Osteoblast (primary cell): ENCODE results near the gene CCDC81. TPM values are rescaled to one million over a fixed set of nuclear protein-coding genes. Genes with fewer than 3 reads are reported as not detected.

Experiments used
- DNase-seq: peaks from one replicate; pipeline ENCODE4 v3.0.0; 2011; ENCODE audit warnings: low spot score, mixed read lengths; ENCODE audit not compliant: insufficient read length; ENCODE audit errors: missing footprints
- H2AFZ ChIP-seq: 2 replicates; pipeline ENCODE4 v1.6.0; 2011; ENCODE audit warnings: mild to moderate bottlenecking, low read length
- H3K27ac ChIP-seq: 2 replicates; pipeline ENCODE4 v1.5.1; 2011; ENCODE audit warnings: mild to moderate bottlenecking, low read depth, low read length, moderate library complexity
- H3K27me3 ChIP-seq: 2 replicates; pipeline ENCODE4 v1.6.0; 2012; ENCODE audit warnings: mild to moderate bottlenecking, control low read depth, inconsistent platforms, low read length, moderate library complexity; ENCODE audit not compliant: insufficient read depth
- H3K36me3 ChIP-seq: 2 replicates; pipeline ENCODE4 v1.5.1; 2011; ENCODE audit warnings: mild to moderate bottlenecking, low read length, control low read depth, moderate library complexity; ENCODE audit not compliant: insufficient read depth
- H3K4me1 ChIP-seq: 2 replicates; pipeline ENCODE4 v1.5.1; 2011; ENCODE audit warnings: mild to moderate bottlenecking, low read length, control low read depth, moderate library complexity; ENCODE audit not compliant: insufficient read depth
- H3K4me2 ChIP-seq: 2 replicates; pipeline ENCODE4 v1.6.0; 2011; ENCODE audit warnings: mild to moderate bottlenecking, low read length; ENCODE audit not compliant: insufficient read depth
- H3K4me3 ChIP-seq: fragments of 200-600 bp; sonication (generic); 3 replicates; pipeline ENCODE4 v1.5.1; 2012; ENCODE audit warnings: mild to moderate bottlenecking, low read length, inconsistent platforms; ENCODE audit not compliant: insufficient read depth
- H3K79me2 ChIP-seq: 2 replicates; pipeline ENCODE4 v1.6.0; 2012; ENCODE audit warnings: mild to moderate bottlenecking, low read length, control low read depth, inconsistent platforms; ENCODE audit not compliant: insufficient read depth
- H3K9me3 ChIP-seq: 2 replicates; pipeline ENCODE4 v1.5.1; 2011; ENCODE audit warnings: low read depth, low read length, control low read depth
- H4K20me1 ChIP-seq: 2 replicates; pipeline ENCODE4 v1.6.0; 2012; ENCODE audit warnings: mild to moderate bottlenecking, low read length, control low read depth; ENCODE audit not compliant: insufficient read depth
- total RNA-seq: library from RNA; depleted of rRNA; stranded (reverse); fragments of >200 nt; gene quantifications from 2 replicates; pipeline ENCODE4 v1.2.3, GENCODE V29; 2012
- TF ChIP-seq, protein P1 (sequence below): IDR thresholded peaks from 2 replicates; pipeline ENCODE4 v1.5.1; 2011; ENCODE audit warnings: mild to moderate bottlenecking, low read depth, low read length, moderate library complexity; ENCODE audit errors: extremely low read depth

The CCDC81 gene
- total RNA-seq, 1 donor: 0.36 TPM

DNA sequence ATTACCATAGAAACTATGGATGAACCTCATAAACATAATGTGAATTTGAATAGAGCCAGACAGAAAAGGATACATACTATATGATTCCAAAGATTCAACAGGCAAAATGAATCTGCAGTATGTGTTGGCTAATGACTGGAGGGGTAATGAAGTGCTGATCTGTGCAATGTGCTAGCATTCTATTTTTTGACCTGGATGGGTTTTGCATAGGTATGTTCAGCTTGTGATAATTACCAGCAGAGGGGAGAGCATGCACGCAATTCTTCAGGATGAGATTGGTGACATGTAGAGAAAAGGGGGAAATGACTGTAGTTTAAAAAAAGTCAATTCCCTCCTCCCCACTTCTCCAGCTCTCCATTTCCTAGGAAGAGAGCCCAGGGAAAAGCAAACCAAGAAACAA is 618 bp upstream of the CCDC81 start:
- TF ChIP-seq, protein P1, sequence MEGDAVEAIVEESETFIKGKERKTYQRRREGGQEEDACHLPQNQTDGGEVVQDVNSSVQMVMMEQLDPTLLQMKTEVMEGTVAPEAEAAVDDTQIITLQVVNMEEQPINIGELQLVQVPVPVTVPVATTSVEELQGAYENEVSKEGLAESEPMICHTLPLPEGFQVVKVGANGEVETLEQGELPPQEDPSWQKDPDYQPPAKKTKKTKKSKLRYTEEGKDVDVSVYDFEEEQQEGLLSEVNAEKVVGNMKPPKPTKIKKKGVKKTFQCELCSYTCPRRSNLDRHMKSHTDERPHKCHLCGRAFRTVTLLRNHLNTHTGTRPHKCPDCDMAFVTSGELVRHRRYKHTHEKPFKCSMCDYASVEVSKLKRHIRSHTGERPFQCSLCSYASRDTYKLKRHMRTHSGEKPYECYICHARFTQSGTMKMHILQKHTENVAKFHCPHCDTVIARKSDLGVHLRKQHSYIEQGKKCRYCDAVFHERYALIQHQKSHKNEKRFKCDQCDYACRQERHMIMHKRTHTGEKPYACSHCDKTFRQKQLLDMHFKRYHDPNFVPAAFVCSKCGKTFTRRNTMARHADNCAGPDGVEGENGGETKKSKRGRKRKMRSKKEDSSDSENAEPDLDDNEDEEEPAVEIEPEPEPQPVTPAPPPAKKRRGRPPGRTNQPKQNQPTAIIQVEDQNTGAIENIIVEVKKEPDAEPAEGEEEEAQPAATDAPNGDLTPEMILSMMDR: no peak
- Histone ChIP-seq H3K9me3 (no peaks in the 10 kb centered on the region), H3K79me2 (no peaks in the 10 kb centered on the region), H2AFZ (peak overlapping the region; percentile 89), H3K27me3 (no peaks in the 10 kb centered on the region), H3K4me1 (peaks cover 4% of the 10 kb centered on the region), H3K36me3 (no peaks in the 10 kb centered on the region), H3K27ac (no peak overlapping the region), H3K4me2 (peak overlapping the region; percentile 81), H4K20me1 (no peaks in the 10 kb centered on the region), H3K4me3 (peak overlapping the region; percentile 69)
- no peak for DNase-seq

DNA sequence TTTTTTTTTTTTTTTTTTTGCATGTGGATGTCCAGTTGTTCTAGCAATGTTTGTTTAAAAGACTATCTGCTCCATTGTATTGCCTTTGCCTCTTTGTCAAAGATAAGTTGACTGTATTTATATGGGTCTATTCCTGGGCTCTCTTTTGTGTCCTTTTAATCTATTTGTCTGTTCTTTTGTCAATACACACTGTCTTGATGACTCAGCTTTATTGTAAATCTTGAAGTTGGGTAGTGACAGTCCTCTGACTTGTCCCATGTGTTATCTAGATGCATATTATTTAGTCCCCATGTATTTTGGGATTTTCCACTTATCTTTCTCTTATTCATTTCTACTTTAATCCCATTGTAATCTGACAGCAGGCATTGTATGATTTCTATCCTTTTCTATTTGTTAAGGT is 3.3 kb downstream of the CCDC81 start:
- TF ChIP-seq, protein P1: no peak
- H3K36me3 ChIP-seq: no peaks in the 10 kb centered on the region

DNA sequence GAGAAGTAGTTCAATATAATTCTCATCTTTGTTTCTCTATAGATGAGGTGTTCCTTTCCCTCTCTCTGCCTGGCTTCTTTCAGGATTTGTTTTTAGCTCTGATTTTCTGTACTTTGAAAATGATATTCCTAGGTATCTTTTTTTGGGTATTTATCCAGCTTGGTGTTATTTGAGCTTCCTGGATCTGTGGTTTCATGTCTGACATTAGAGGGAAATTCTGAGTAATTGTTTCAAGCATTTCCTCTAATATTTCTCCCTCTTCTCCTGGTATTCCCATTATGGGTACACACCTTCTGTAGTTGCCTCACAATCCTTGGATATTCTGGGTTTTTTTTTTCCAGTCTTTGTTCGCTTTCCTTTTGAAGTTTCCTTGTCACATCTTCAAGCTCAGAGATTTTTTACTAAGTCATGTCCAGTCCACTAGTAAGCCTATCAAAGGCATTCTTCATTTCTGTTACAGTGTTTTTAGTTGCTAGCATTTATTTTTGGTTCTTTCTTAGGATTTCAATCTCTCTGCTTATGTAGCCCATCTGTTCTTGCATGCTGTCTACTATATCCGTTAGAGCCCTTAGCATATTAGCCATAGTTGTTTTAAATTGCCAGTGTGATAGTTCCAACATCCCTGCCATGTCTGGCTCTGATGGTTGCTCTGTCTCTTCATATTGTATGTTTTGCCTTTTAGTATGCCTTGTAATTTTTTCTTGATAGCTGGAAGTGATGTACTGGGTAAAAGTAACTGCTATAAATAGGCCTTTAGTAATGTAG is 5.8 kb downstream of the CCDC81 start:
- H3K9me3 ChIP-seq: no peaks in the 10 kb centered on the region
- no peaks in the 10 kb centered on the region for H4K20me1 ChIP-seq
- H3K27me3 ChIP-seq: no peaks in the 10 kb centered on the region

More for the DNA sequence above, 3.3 kb downstream of the CCDC81 start:
- Histone ChIP-seq H3K4me1 (peaks cover 4% of the 10 kb centered on the region), H3K27me3 (no peaks in the 10 kb centered on the region), H4K20me1 (no peaks in the 10 kb centered on the region), H3K4me2 (no peak overlapping the region), H3K9me3 (no peaks in the 10 kb centered on the region), H2AFZ (no peak overlapping the region), H3K4me3 (no peak overlapping the region), H3K79me2 (no peaks in the 10 kb centered on the region), H3K27ac (no peak overlapping the region)
- DNase-seq: no peak

More for the DNA sequence above, 5.8 kb downstream of the CCDC81 start:
- no peak for DNase-seq
- no peak overlapping the region for H3K27ac ChIP-seq
- H3K4me3 ChIP-seq: no peak overlapping the region
- TF ChIP-seq, protein P1: no peak
- no peak overlapping the region for H2AFZ ChIP-seq
- H3K4me2 ChIP-seq: no peak overlapping the region
- no peaks in the 10 kb centered on the region for H3K36me3 ChIP-seq
- H3K4me1 ChIP-seq: no peaks in the 10 kb centered on the region
- no peaks in the 10 kb centered on the region for H3K79me2 ChIP-seq
